Smooth muscle cell (in vitro differentiated cells): Measurements from ENCODE around the gene C5orf63. TPM values are rescaled to one million over a fixed set of nuclear protein-coding genes. Genes with fewer than 3 reads are reported as not detected.

Experiments
- DNase-seq: peaks from one replicate; lab custom pipeline; 2025; ENCODE audit not compliant: unreplicated experiment; lab: John Stamatoyannopoulos, UW
- H2AFZ ChIP-seq: fragments of 200-600 bp; sonication (generic); 2 replicates; pipeline ENCODE4 v1.6.0; 2016; ENCODE audit warnings: antibody characterized with exemption, low read depth, mild to moderate bottlenecking
- H3F3A ChIP-seq: fragments of 200-600 bp; sonication (generic); 2 replicates; pipeline ENCODE4 v1.6.0; 2017; ENCODE audit warnings: antibody characterized with exemption, low read depth
- H3K27ac ChIP-seq: fragments of 200-600 bp; sonication (generic); 2 replicates; pipeline ENCODE4 v1.5.1; 2016; ENCODE audit warnings: low read depth, mild to moderate bottlenecking
- H3K27me3 ChIP-seq: fragments of 200-600 bp; sonication (generic); 2 replicates; pipeline ENCODE4 v1.6.1; 2016; ENCODE audit warnings: low read depth, mild to moderate bottlenecking
- H3K36me3 ChIP-seq: fragments of 200-600 bp; sonication (generic); 2 replicates; pipeline ENCODE4 v1.5.1; 2016; ENCODE audit warnings: low read depth
- H3K4me1 ChIP-seq: fragments of 200-600 bp; sonication (generic); 2 replicates; pipeline ENCODE4 v1.5.1; 2016; ENCODE audit warnings: low read depth
- H3K4me2 ChIP-seq: fragments of 200-600 bp; sonication (generic); 2 replicates; pipeline ENCODE4 v1.6.0; 2016; ENCODE audit warnings: mild to moderate bottlenecking
- H3K4me3 ChIP-seq: fragments of 200-600 bp; sonication (generic); 2 replicates; pipeline ENCODE4 v1.5.1; 2016; ENCODE audit warnings: mild to moderate bottlenecking
- H3K79me2 ChIP-seq: fragments of 200-600 bp; sonication (generic); 2 replicates; pipeline ENCODE4 v1.6.0; 2016; ENCODE audit warnings: low read depth, mild to moderate bottlenecking
- H3K9ac ChIP-seq: fragments of 200-600 bp; sonication (generic); 2 replicates; pipeline ENCODE4 v1.6.0; 2016; ENCODE audit warnings: low read depth
- H3K9me3 ChIP-seq: fragments of 200-600 bp; sonication (generic); replicated peaks from 2 replicates; pipeline ENCODE4 v1.5.1; 2016; ENCODE audit warnings: low read depth
- H4K20me1 ChIP-seq: fragments of 200-600 bp; sonication (generic); 2 replicates; pipeline ENCODE4 v1.6.0; 2016; ENCODE audit warnings: low read depth
- CTCF ChIP-seq: fragments of 200-600 bp; sonication (generic); IDR thresholded peaks from 2 replicates; pipeline ENCODE4 v1.5.1; 2017; ENCODE audit warnings: borderline replicate concordance, mild to moderate bottlenecking, antibody characterized with exemption; ENCODE audit not compliant: insufficient read depth, poor library complexity, severe bottlenecking
- WGBS: methylation state at CpG from one replicate; pipeline ENCODE4 v1.1.7; 2016; ENCODE audit warnings: low lambda C conversion rate; 5-methylcytosine and 5-hydroxymethylcytosine counted together
- polyA plus RNA-seq: library from polyadenylated mRNA; unstranded; fragments of >200 nt; fragmentation: Nextera tagmentation; extraction: Ambion mirVana; gene quantifications from 2 replicates; pipeline ENCODE4 v1.2.1, GENCODE V29; 2016
- total RNA-seq: library from RNA; depleted of rRNA; stranded (reverse); fragments of >200 nt; gene quantifications from 2 replicates; pipeline ENCODE4 v1.2.3, GENCODE V29; 2014

Gene C5orf63
- total and polyA plus RNA-seq, 2 experiments from 2014 or later: 2.1 TPM; not detected in 1

- no peak for TF ChIP-seq CTCF
- H3K4me3 ChIP-seq: no peak overlapping the region
Measured at GRCh38 chr5:127004721-127005120, 68.6 kb downstream of the C5orf63 start.

GRCh38 chr5:127003798-127004495, 69.4 kb downstream of the C5orf63 start:
- H3F3A ChIP-seq: peaks cover 8% of the 10 kb centered on the region
- DNase-seq: no peak
- no peak overlapping the region for H2AFZ ChIP-seq
- no peaks in the 10 kb centered on the region for H4K20me1 ChIP-seq
- H3K36me3 ChIP-seq: no peaks in the 10 kb centered on the region
- H3K27ac ChIP-seq: no peak overlapping the region
- 90% methylated on average over 7 of the region's 7 CpGs for WGBS
- no peak for TF ChIP-seq CTCF
- no peak overlapping the region for H3K4me2 ChIP-seq
- no peak overlapping the region for H3K9ac ChIP-seq
- H3K79me2 ChIP-seq: peaks cover 8% of the 10 kb centered on the region
- H3K27me3 ChIP-seq: no peaks in the 10 kb centered on the region
- peaks cover 4% of the 10 kb centered on the region for H3K4me1 ChIP-seq
- no peak overlapping the region for H3K4me3 ChIP-seq
- H3K9me3 ChIP-seq: no peaks in the 10 kb centered on the region

More at GRCh38 chr5:127004721-127005120, 68.6 kb downstream of the C5orf63 start:
- H3K27ac ChIP-seq: no peak overlapping the region
- H3F3A ChIP-seq: peaks cover 8% of the 10 kb centered on the region
- DNase-seq: no peak
- H3K9ac ChIP-seq: no peak overlapping the region
- no peak overlapping the region for H3K4me2 ChIP-seq
- H3K79me2 ChIP-seq: peaks cover 8% of the 10 kb centered on the region
- H3K27me3 ChIP-seq: no peaks in the 10 kb centered on the region
- H3K36me3 ChIP-seq: no peaks in the 10 kb centered on the region
- no peaks in the 10 kb centered on the region for H4K20me1 ChIP-seq
- peaks cover 4% of the 10 kb centered on the region for H3K4me1 ChIP-seq
- no peak overlapping the region for H2AFZ ChIP-seq
- H3K9me3 ChIP-seq: no peaks in the 10 kb centered on the region
- WGBS: 91% methylated on average over 3 of the region's 3 CpGs

- Histone ChIP-seq H3K79me2 (peaks cover 7% of the 10 kb centered on the region), H3F3A (peaks cover 8% of the 10 kb centered on the region), H3K27ac (peak overlapping the region; percentile 97), H3K9ac (peak overlapping the region; percentile 84), H3K9me3 (no peaks in the 10 kb centered on the region), H2AFZ (no peak overlapping the region), H3K4me1 (peaks cover 4% of the 10 kb centered on the region), H3K36me3 (no peaks in the 10 kb centered on the region), H3K4me3 (no peak overlapping the region), H3K4me2 (peak overlapping the region; percentile 41), H3K27me3 (no peaks in the 10 kb centered on the region), H4K20me1 (no peaks in the 10 kb centered on the region)
- no peak for DNase-seq
- WGBS: 4% methylated on average over 3 of the region's 3 CpGs
- no peak for TF ChIP-seq CTCF
Measured at GRCh38 chr5:127002390-127002789, 70.9 kb downstream of the C5orf63 start.

- H3K4me2 ChIP-seq: peak overlapping the region; percentile 41
- H3K36me3 ChIP-seq: no peaks in the 10 kb centered on the region
- H3K9ac ChIP-seq: peak overlapping the region; percentile 84
- no peak overlapping the region for H2AFZ ChIP-seq
- H4K20me1 ChIP-seq: no peaks in the 10 kb centered on the region
- no peaks in the 10 kb centered on the region for H3K9me3 ChIP-seq
- TF ChIP-seq CTCF: no peak
- H3K79me2 ChIP-seq: peaks cover 5% of the 10 kb centered on the region
- peaks cover 8% of the 10 kb centered on the region for H3F3A ChIP-seq
- peaks cover 4% of the 10 kb centered on the region for H3K4me1 ChIP-seq
- DNase-seq: no peak
- WGBS: 9% methylated on average over 4 of the region's 4 CpGs
- H3K27ac ChIP-seq: peak overlapping the region; percentile 97
- H3K4me3 ChIP-seq: no peak overlapping the region
- H3K27me3 ChIP-seq: no peaks in the 10 kb centered on the region
Measured at GRCh38 chr5:127001621-127002296, 71.5 kb downstream of the C5orf63 start.
